Endothelial cell (in vitro differentiated cells): ENCODE results near the gene APC2. TPM values are rescaled to one million over a fixed set of nuclear protein-coding genes. Genes with fewer than 3 reads are reported as not detected.

Experiments used
- DNase-seq: peaks from one replicate; pipeline ENCODE4 v3.0.0; 2021; ENCODE audit warnings: low spot score
- H3K27ac Mint-ChIP-seq: one replicate; pipeline ENCODE4 v1.8.0; 2021; ENCODE audit warnings: mixed read lengths, inconsistent platforms; ENCODE audit not compliant: unreplicated experiment
- H3K27me3 Mint-ChIP-seq: one replicate; pipeline ENCODE4 v1.8.0; 2021; ENCODE audit warnings: mild to moderate bottlenecking, moderate library complexity, mixed read lengths, inconsistent platforms; ENCODE audit not compliant: unreplicated experiment
- H3K36me3 Mint-ChIP-seq: one replicate; pipeline ENCODE4 v1.8.0; 2021; ENCODE audit warnings: mild to moderate bottlenecking, low read depth, mixed read lengths, inconsistent platforms; ENCODE audit not compliant: unreplicated experiment
- H3K4me1 Mint-ChIP-seq: one replicate; pipeline ENCODE4 v1.8.0; 2021; ENCODE audit warnings: mild to moderate bottlenecking, mixed read lengths, inconsistent platforms; ENCODE audit not compliant: unreplicated experiment
- H3K4me3 Mint-ChIP-seq: one replicate; pipeline ENCODE4 v1.8.0; 2021; ENCODE audit warnings: mild to moderate bottlenecking, mixed read lengths, inconsistent platforms; ENCODE audit not compliant: unreplicated experiment
- H3K9me3 Mint-ChIP-seq: one replicate; pipeline ENCODE4 v1.8.0; 2021; ENCODE audit warnings: mixed read lengths, inconsistent platforms; ENCODE audit not compliant: unreplicated experiment
- CTCF ChIP-seq: fragments of 200-600 bp; sonication (generic); IDR thresholded peaks from one replicate; pipeline ENCODE4 v1.5.0; 2021; ENCODE audit warnings: antibody characterized with exemption; ENCODE audit not compliant: unreplicated experiment
- total RNA-seq: library from RNA; stranded (reverse); fragmentation: NEBNext Ultra II Directional; extraction: Animal tissue kit (Norgen Biotek cat#: 25700); gene quantifications from one replicate; pipeline ENCODE4 v1.2.1, GENCODE V29; 2021; ENCODE audit not compliant: unreplicated experiment

Gene APC2
- total RNA-seq, 1 donor from 2014 or later: 1.9 TPM

GRCh38 chr19:1471515-1472160, 21.7 kb downstream of the APC2 start:
- no peaks in the 10 kb centered on the region for H3K4me1 Mint-ChIP-seq
- TF ChIP-seq CTCF: no peak
- peaks cover 4% of the 10 kb centered on the region for H3K36me3 Mint-ChIP-seq
- DNase-seq: no peak
- peaks cover 11% of the 10 kb centered on the region for H3K27me3 Mint-ChIP-seq
- no peak overlapping the region for H3K27ac Mint-ChIP-seq
- no peaks in the 10 kb centered on the region for H3K9me3 Mint-ChIP-seq
- no peak overlapping the region for H3K4me3 Mint-ChIP-seq

- H3K27me3 Mint-ChIP-seq: peaks cover 11% of the 10 kb centered on the region
- H3K4me1 Mint-ChIP-seq: no peaks in the 10 kb centered on the region
- H3K9me3 Mint-ChIP-seq: no peaks in the 10 kb centered on the region
- no peak for TF ChIP-seq CTCF
- H3K27ac Mint-ChIP-seq: no peak overlapping the region
- H3K36me3 Mint-ChIP-seq: peaks cover 7% of the 10 kb centered on the region
- DNase-seq: no peak
- no peak overlapping the region for H3K4me3 Mint-ChIP-seq
Measured at GRCh38 chr19:1472231-1473084, 22.5 kb downstream of the APC2 start.

- no peak for TF ChIP-seq CTCF
- Mint-ChIP-seq H3K27ac (no peak overlapping the region), H3K36me3 (peaks cover 9% of the 10 kb centered on the region), H3K4me3 (peak overlapping the region; percentile 49), H3K27me3 (peaks cover 11% of the 10 kb centered on the region), H3K4me1 (no peaks in the 10 kb centered on the region), H3K9me3 (no peaks in the 10 kb centered on the region)
- no peak for DNase-seq
Measured at GRCh38 chr19:1473085-1473851, 23.3 kb downstream of the APC2 start.

GRCh38 chr19:1474011-1474764, 24.3 kb downstream of the APC2 start:
- Mint-ChIP-seq H3K4me1 (no peaks in the 10 kb centered on the region), H3K27me3 (peaks cover 11% of the 10 kb centered on the region), H3K9me3 (no peaks in the 10 kb centered on the region), H3K27ac (no peak overlapping the region), H3K4me3 (no peak overlapping the region), H3K36me3 (peaks cover 9% of the 10 kb centered on the region)
- TF ChIP-seq CTCF: no peak
- DNase-seq: no peak
